Measurements from ENCODE around the gene TPSD1.
"Not testable (repeated sequence)": the region's sequence is repeated elsewhere in the genome, so short reads cannot be mapped to it uniquely, and the experiment has no call there.

TPSD1 gene

GRCh38 chr16:1293921-1294656, 38.2 kb downstream of the TPSD1 start:
- Histone ChIP-seq H3K9ac (ENCODE audit: low read depth, low read length) (no peak overlapping the region), H3K36me3 (ENCODE audit: control insufficient read depth, insufficient read depth, low read length) (no peaks in the 10 kb centered on the region), H3K4me1 (ENCODE audit: control insufficient read depth, insufficient read depth, low read length) (peaks cover 17% of the 10 kb centered on the region)

DNA sequence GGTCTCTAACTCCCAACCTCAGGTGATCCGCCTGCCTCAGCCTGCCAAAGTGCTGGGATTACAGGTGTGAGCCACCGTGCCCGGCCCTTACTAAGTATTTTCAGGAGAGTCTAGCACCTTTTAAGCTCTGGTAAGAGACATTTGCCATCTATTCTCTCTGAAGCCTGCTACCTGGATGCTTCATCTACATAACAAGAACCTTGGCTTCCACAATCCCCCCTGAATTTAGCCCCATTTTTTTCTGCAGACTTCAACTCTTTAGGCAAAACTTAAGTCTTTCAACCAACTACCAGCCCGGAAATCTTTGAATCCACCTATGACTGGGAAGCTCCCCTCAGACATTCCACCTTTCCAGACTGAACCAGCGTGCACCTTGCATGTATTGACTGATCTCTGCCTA, 39.6 kb downstream of the TPSD1 start:
- H3K9ac ChIP-seq (ENCODE audit: low read depth, low read length): no peak overlapping the region
- no peaks in the 10 kb centered on the region for H3K9me3 ChIP-seq (ENCODE audit: control insufficient read depth, insufficient read depth, low read length)
- no peaks in the 10 kb centered on the region for H3K36me3 ChIP-seq (ENCODE audit: control insufficient read depth, insufficient read depth, low read length)
- H3K27ac ChIP-seq (ENCODE audit: low read depth, low read length): peak overlapping the region; percentile 20
- peaks cover 9% of the 10 kb centered on the region for H3K4me1 ChIP-seq (ENCODE audit: control insufficient read depth, insufficient read depth, low read length)
- peaks cover 18% of the 10 kb centered on the region for H3K27me3 ChIP-seq (ENCODE audit: control insufficient read depth, insufficient read depth, low read length)
- H3K4me3 ChIP-seq (ENCODE audit: low read depth, low read length): no peak overlapping the region

More at GRCh38 chr16:1293921-1294656, 38.2 kb downstream of the TPSD1 start:
- Histone ChIP-seq H3K4me3 (ENCODE audit: low read depth, low read length) (no peak overlapping the region), H3K27ac (ENCODE audit: low read depth, low read length) (no peak overlapping the region), H3K9me3 (ENCODE audit: control insufficient read depth, insufficient read depth, low read length) (no peaks in the 10 kb centered on the region), H3K27me3 (ENCODE audit: control insufficient read depth, insufficient read depth, low read length) (peaks cover 31% of the 10 kb centered on the region)

GRCh38 chr16:1296688-1297017, 40.8 kb downstream of the TPSD1 start:
- peaks cover 13% of the 10 kb centered on the region for H3K4me1 ChIP-seq (ENCODE audit: control insufficient read depth, insufficient read depth, low read length)
- not testable (repeated sequence) for H3K9me3 ChIP-seq (ENCODE audit: control insufficient read depth, insufficient read depth, low read length); H3K27me3 ChIP-seq (ENCODE audit: control insufficient read depth, insufficient read depth, low read length); H3K9ac ChIP-seq (ENCODE audit: low read depth, low read length); H3K36me3 ChIP-seq (ENCODE audit: control insufficient read depth, insufficient read depth, low read length); H3K27ac ChIP-seq (ENCODE audit: low read depth, low read length); H3K4me3 ChIP-seq (ENCODE audit: low read depth, low read length)

GRCh38 chr16:1297018-1297696, 41.3 kb downstream of the TPSD1 start:
- H3K27me3 ChIP-seq (ENCODE audit: control insufficient read depth, insufficient read depth, low read length): 0 out of 2 replicates have a peak, but pooled peaks cover 1% of the 10 kb centered on the region
- no peak overlapping the region for H3K4me3 ChIP-seq (ENCODE audit: low read depth, low read length)
- H3K4me1 ChIP-seq (ENCODE audit: control insufficient read depth, insufficient read depth, low read length): peaks cover 13% of the 10 kb centered on the region
- H3K9me3 ChIP-seq (ENCODE audit: control insufficient read depth, insufficient read depth, low read length): no peaks in the 10 kb centered on the region
- no peaks in the 10 kb centered on the region for H3K36me3 ChIP-seq (ENCODE audit: control insufficient read depth, insufficient read depth, low read length)
- no peak overlapping the region for H3K9ac ChIP-seq (ENCODE audit: low read depth, low read length)
- H3K27ac ChIP-seq (ENCODE audit: low read depth, low read length): no peak overlapping the region

DNA sequence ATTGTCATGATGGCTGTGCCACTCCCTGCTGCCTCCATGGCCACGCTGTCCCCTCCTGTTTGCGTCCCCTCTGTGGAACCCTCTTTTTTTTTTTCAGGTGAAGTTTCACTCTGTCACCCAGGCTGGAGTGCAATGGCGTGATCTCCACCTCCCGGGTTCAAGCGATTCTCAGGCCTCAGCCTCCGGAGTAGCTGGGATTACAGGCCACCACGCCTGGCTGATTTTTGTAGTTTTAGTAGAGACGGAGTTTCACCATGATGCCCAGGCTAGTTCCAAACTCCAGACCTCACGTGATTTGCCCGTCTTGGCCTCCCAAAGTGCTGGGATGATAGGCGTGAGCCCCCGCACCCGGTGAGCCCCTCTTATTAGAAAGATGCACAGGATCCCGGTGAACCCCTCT, 42.5 kb downstream of the TPSD1 start:
- H3K9ac ChIP-seq (ENCODE audit: low read depth, low read length): no peak overlapping the region
- no peaks in the 10 kb centered on the region for H3K36me3 ChIP-seq (ENCODE audit: control insufficient read depth, insufficient read depth, low read length)
- no peaks in the 10 kb centered on the region for H3K27me3 ChIP-seq (ENCODE audit: control insufficient read depth, insufficient read depth, low read length)
- no peak overlapping the region for H3K27ac ChIP-seq (ENCODE audit: low read depth, low read length)
- no peaks in the 10 kb centered on the region for H3K9me3 ChIP-seq (ENCODE audit: control insufficient read depth, insufficient read depth, low read length)
- no peak overlapping the region for H3K4me3 ChIP-seq (ENCODE audit: low read depth, low read length)
- peaks cover 13% of the 10 kb centered on the region for H3K4me1 ChIP-seq (ENCODE audit: control insufficient read depth, insufficient read depth, low read length)

DNA sequence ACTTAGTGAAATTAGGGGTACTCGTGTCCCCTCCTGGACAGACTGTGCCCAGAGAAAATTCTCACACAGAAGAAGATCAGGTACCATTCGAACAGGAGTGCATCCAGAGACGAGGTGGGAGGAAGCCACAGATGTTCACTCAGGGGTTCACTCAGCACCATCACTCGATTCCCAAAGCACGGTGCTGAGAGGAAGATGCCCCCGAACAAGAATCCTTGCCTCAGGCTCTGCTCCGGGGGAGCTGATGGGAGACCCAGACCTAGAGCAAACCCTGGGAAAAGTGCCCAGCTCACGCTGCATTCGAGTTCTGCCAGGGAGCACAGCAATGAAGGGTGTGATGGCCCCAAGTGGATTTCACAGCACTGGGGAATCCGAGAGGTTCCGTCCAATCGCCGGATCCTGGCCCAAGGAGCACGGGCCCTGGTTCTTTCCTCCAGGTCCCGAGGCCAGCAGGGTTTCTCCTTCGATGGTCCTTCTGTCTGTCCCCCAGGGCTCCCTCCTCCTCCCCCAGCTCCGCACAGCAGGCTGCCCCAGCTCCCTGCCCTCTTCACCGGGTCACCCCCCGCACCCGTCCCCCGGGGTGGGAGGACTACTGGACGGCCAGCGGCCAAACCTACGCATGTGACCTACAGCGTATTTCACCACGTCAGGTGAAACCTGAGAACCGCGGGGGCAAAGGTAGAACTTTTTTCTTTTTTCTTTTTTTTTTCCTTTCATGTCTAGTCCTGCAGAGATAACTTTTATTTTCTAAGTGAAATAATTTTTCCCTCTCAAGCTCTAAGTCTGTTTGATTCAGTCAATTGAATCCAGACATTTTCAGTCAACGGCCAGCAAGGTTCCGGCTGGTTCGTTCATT, 43.4 kb downstream of the TPSD1 start:
- no peaks in the 10 kb centered on the region for H3K9me3 ChIP-seq (ENCODE audit: control insufficient read depth, insufficient read depth, low read length)
- H3K9ac ChIP-seq (ENCODE audit: low read depth, low read length): no peak overlapping the region
- no peaks in the 10 kb centered on the region for H3K36me3 ChIP-seq (ENCODE audit: control insufficient read depth, insufficient read depth, low read length)
- H3K27me3 ChIP-seq (ENCODE audit: control insufficient read depth, insufficient read depth, low read length): no peaks in the 10 kb centered on the region
- H3K4me1 ChIP-seq (ENCODE audit: control insufficient read depth, insufficient read depth, low read length): peaks cover 13% of the 10 kb centered on the region
- no peak overlapping the region for H3K27ac ChIP-seq (ENCODE audit: low read depth, low read length)
- no peak overlapping the region for H3K4me3 ChIP-seq (ENCODE audit: low read depth, low read length)

DNA sequence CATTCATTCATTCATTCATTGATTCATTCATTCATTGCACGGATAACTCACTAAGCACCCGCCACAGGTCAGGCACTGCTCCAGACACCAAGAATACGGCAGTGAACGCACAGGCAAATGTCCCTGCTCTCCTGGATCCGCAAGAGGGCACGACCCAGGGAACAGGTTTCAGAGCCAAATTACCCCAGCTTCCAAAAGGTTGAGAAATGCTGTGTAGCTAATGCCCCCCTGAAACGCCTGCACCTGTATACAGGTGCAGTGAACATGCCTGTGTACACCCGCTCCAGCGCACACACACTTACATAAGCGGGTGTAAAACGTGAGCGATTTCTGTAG, 44.0 kb downstream of the TPSD1 start:
- Histone ChIP-seq H3K27me3 (ENCODE audit: control insufficient read depth, insufficient read depth, low read length) (no peaks in the 10 kb centered on the region), H3K27ac (ENCODE audit: low read depth, low read length) (no peak overlapping the region), H3K4me1 (ENCODE audit: control insufficient read depth, insufficient read depth, low read length) (peaks cover 13% of the 10 kb centered on the region), H3K9ac (ENCODE audit: low read depth, low read length) (no peak overlapping the region), H3K9me3 (ENCODE audit: control insufficient read depth, insufficient read depth, low read length) (no peaks in the 10 kb centered on the region), H3K4me3 (ENCODE audit: low read depth, low read length) (no peak overlapping the region), H3K36me3 (ENCODE audit: control insufficient read depth, insufficient read depth, low read length) (no peaks in the 10 kb centered on the region)

DNA sequence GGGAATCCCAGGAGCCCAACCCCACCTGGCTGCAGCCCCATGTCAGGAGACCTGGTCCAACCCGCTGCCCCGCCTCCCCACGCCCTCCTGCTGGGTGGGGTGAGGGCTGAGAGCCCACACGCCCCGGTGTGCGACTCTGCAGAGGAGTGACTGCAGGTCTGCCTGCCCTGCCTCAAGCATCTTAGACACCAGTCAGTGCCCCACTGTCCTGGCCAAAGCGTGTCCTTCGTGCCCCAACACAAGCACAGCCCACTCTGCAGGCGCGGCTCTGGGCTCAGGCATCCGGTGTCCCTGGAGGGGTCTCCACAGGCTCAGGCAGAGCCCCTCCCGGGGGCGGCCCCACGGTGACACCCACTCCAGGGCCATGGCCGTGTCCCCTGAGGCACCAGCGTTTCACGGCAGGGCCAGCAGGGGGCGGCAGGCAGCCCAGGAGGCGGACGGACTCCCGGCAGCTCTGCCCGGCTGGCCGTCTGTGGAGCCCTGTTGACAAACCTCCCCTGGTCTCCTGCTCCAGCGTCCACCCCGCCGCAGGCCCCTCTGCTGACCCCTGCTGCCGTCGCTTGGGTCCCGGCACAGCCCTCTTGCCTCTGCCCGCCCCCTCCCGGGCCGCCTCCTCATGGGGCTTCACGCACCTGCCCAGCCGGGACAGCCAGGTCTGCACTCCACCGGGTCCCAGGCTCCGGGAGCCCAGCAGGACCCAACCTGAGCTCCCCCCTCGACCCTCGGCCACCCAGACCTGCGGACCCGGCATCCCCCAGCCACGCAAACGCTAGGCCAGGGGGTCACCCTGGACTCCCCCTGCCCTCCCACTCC, 45.0 kb downstream of the TPSD1 start:
- H3K9ac ChIP-seq (ENCODE audit: low read depth, low read length): no peak overlapping the region
- H3K27ac ChIP-seq (ENCODE audit: low read depth, low read length): no peak overlapping the region
- no peak overlapping the region; the same call in 1 of the 2 replicates for H3K4me3 ChIP-seq (ENCODE audit: low read depth, low read length)

DNA sequence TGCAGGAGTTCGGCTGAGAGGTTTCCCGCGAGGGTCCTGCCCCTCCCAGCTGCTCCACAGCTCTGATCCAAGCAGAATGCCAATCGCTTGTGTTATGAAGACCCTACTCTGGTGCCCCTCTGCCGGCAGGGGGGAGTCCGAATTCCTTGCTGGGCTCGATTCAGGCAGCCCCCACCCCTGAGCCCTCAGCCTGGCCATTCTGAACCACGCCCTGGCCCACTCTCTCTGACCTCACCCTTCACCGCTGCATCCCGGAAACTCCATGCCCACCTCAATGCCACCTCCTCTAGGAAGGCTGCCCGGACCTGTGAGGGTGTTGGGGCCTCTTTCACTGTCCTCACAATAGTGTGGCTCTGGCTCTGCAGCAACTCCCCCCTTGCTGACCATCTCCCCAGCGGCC, 45.7 kb downstream of the TPSD1 start:
- H3K9me3 ChIP-seq (ENCODE audit: control insufficient read depth, insufficient read depth, low read length): no peaks in the 10 kb centered on the region
- H3K27ac ChIP-seq (ENCODE audit: low read depth, low read length): no peak overlapping the region
- no peak overlapping the region for H3K4me3 ChIP-seq (ENCODE audit: low read depth, low read length)
- H3K9ac ChIP-seq (ENCODE audit: low read depth, low read length): no peak overlapping the region
- H3K27me3 ChIP-seq (ENCODE audit: control insufficient read depth, insufficient read depth, low read length): no peaks in the 10 kb centered on the region
- H3K4me1 ChIP-seq (ENCODE audit: control insufficient read depth, insufficient read depth, low read length): peaks cover 7% of the 10 kb centered on the region
- H3K36me3 ChIP-seq (ENCODE audit: control insufficient read depth, insufficient read depth, low read length): no peaks in the 10 kb centered on the region

More for the DNA sequence above, 45.0 kb downstream of the TPSD1 start:
- Histone ChIP-seq H3K27me3 (ENCODE audit: control insufficient read depth, insufficient read depth, low read length) (no peaks in the 10 kb centered on the region), H3K36me3 (ENCODE audit: control insufficient read depth, insufficient read depth, low read length) (no peaks in the 10 kb centered on the region), H3K9me3 (ENCODE audit: control insufficient read depth, insufficient read depth, low read length) (no peaks in the 10 kb centered on the region), H3K4me1 (ENCODE audit: control insufficient read depth, insufficient read depth, low read length) (peaks cover 7% of the 10 kb centered on the region)

- Histone ChIP-seq H3K27me3 (ENCODE audit: control insufficient read depth, insufficient read depth, low read length) (no peaks in the 10 kb centered on the region), H3K4me1 (ENCODE audit: control insufficient read depth, insufficient read depth, low read length) (peaks cover 5% of the 10 kb centered on the region), H3K9ac (ENCODE audit: low read depth, low read length) (no peak overlapping the region), H3K27ac (ENCODE audit: low read depth, low read length) (no peak overlapping the region), H3K4me3 (ENCODE audit: low read depth, low read length) (no peak overlapping the region), H3K36me3 (ENCODE audit: control insufficient read depth, insufficient read depth, low read length) (no peaks in the 10 kb centered on the region), H3K9me3 (ENCODE audit: control insufficient read depth, insufficient read depth, low read length) (no peaks in the 10 kb centered on the region)
Observed at GRCh38 chr16:1305823-1306222, 50.0 kb downstream of the TPSD1 start.
